Kidney tubule cell (primary cell): ENCODE results near the gene C5.
A peak's percentile ranks its signal among the peaks of the same experiment; 100 is the strongest.
"Not testable (repeated sequence)": the region's sequence is repeated elsewhere in the genome, so short reads cannot be mapped to it uniquely, and the experiment has no call there.

Source experiments
- DNase-seq: peaks from one replicate; pipeline ENCODE4 v3.0.0-alpha.2; 2018; ENCODE audit warnings: low spot score

C5 gene

GRCh38 chr9:121048618-121049017 lies 1.5 kb downstream of the C5 start:
- DNase-seq: no peak

GRCh38 chr9:121048175-121048574 lies 1.9 kb downstream of the C5 start:
- DNase-seq: no peak

GRCh38 chr9:121038804-121039203 lies 11.3 kb downstream of the C5 start:
- no peak for DNase-seq

- no peak for DNase-seq
Measured at GRCh38 chr9:121038362-121038761, 11.7 kb downstream of the C5 start.

- peak; percentile 23 for DNase-seq
Measured at GRCh38 chr9:121035717-121036116, 14.4 kb downstream of the C5 start.

GRCh38 chr9:121034529-121034928 lies 15.5 kb downstream of the C5 start:
- DNase-seq: no peak

GRCh38 chr9:121029469-121029868 lies 20.6 kb downstream of the C5 start:
- DNase-seq: no peak

GRCh38 chr9:121028285-121028684 lies 21.8 kb downstream of the C5 start:
- not testable (repeated sequence) for DNase-seq

GRCh38 chr9:121026768-121027167 lies 23.3 kb downstream of the C5 start:
- no peak for DNase-seq

- DNase-seq: no peak
Measured at GRCh38 chr9:121026260-121026691, 23.8 kb downstream of the C5 start.

- no peak for DNase-seq
Measured at GRCh38 chr9:121024237-121024636, 25.8 kb downstream of the C5 start.

GRCh38 chr9:121023064-121023463 lies 27.0 kb downstream of the C5 start:
- no peak for DNase-seq

GRCh38 chr9:121021301-121021700 lies 28.8 kb downstream of the C5 start:
- DNase-seq: no peak

- no peak for DNase-seq
Measured at GRCh38 chr9:121019273-121019672, 30.8 kb downstream of the C5 start.

GRCh38 chr9:121013911-121014310 lies 36.2 kb downstream of the C5 start:
- DNase-seq: no peak

GRCh38 chr9:121009650-121010049 lies 40.4 kb downstream of the C5 start:
- no peak for DNase-seq

GRCh38 chr9:120999317-120999716 lies 50.8 kb downstream of the C5 start:
- DNase-seq: no peak

GRCh38 chr9:120998111-120998510 lies 52.0 kb downstream of the C5 start:
- no peak for DNase-seq

GRCh38 chr9:120997502-120997901 lies 52.6 kb downstream of the C5 start:
- DNase-seq: no peak

GRCh38 chr9:120996409-120996808 lies 53.7 kb downstream of the C5 start:
- DNase-seq: no peak

GRCh38 chr9:120989065-120989464 lies 61.0 kb downstream of the C5 start:
- DNase-seq: no peak

GRCh38 chr9:120985819-120986222 lies 64.3 kb downstream of the C5 start:
- peak; percentile 52 for DNase-seq

GRCh38 chr9:120983259-120983837 lies 66.7 kb downstream of the C5 start:
- DNase-seq: no peak

GRCh38 chr9:120982836-120983235 lies 67.2 kb downstream of the C5 start:
- no peak for DNase-seq

- no peak for DNase-seq
Measured at GRCh38 chr9:120980951-120981350, 69.1 kb downstream of the C5 start.
